GOT3 (cell line): ENCODE measurements around the gene CCDC78.

Experiments
- DNase-seq: peaks from one replicate; lab custom pipeline; 2025; ENCODE audit warnings: mixed read lengths; lab: John Stamatoyannopoulos, UW

CCDC78 gene

GRCh38 chr16:709566-710499 lies 16.4 kb downstream of the CCDC78 start:
- DNase-seq: peak; percentile 21

- no peak for DNase-seq
Measured at GRCh38 chr16:708959-709358, 17.3 kb downstream of the CCDC78 start.

DNA sequence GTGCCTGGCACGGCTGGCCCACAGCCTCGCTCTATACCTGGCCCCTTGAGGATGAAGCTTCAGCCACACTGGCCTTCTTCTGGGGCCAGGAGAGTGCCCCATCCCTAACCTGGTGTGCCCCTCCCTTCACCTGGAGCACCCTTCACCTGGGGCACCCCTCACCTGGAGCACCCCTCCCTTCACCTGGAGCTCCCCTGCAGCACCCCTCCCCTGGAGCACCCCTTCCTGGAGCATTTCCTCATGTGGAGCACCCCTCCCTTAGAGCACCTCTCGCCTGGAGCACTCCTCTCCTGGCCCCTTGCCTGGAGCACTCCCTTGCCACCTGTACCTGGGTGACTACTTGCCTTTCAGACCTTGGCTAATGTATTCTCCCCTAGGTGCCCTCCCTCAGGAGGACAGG lies 18.2 kb downstream of the CCDC78 start:
- DNase-seq: no peak

DNA sequence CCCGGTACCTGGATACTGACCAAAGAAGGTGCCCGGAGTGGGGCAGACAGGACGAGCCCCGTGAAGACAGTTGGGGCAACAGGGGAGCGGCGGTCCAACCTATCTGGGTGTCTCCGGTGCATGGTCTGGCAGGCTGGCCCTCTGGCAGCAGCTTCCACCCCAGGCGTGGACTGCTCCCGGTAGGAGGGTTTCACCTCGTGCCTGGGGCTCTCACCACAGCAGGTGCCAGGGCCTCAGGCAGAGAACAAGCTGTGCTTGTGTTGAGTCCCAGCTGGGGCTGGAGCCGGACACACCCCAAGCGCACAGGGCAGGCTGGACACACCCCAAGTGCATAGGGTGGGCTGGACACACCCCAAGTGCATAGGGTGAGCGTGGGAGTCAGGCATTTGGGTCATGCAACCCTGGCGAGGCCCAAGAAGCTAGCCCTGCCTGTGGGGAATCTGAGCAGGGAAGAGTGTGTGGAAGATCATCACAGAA lies 19.1 kb downstream of the CCDC78 start:
- DNase-seq: no peak

DNA sequence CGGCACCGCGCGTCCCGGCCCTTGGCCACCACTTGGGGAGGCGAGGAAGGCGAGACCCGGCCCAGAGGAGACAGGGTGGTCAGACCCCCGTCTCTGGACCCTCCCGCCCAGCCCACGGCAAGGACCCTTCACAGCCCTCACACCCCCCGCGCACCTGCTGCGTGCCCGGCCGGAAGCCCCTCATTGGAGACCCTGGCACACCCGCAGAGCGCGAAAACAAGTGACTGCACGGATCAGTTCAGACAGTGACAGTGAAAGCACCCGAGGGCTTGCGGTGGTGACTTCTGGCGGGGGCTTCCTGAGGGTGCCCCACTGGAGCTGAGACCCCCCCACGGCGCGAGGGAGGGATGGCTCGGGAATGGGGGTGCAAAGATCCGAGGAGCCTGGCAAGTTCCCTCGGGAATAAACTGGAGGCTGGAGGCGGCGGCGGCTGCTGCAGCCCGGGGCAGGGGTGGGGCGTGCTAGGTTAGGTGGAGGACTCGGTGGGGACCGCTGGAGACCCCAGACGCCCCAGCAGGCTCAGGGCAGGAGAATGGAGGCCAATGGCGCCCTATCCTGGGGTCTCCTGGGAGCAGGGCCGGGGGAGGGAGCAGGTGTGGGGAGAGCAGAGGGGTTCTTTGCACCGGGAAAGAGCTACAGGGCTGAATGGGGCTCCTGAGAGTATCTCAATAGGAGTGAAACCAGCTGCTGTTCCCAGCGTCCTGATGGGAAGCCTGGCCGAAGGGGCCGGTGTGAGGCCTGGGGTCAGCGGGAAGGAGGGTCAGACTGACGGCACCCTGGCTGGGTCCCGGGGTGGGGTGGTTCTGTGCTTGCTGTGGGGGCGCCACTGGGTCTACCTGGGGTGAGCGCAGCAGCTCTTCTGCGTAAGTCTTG lies 19.8 kb downstream of the CCDC78 start:
- DNase-seq: no peak

GRCh38 chr16:705431-706188 lies 20.6 kb downstream of the CCDC78 start, which contains the start of gene FBXL16:
Gene FBXL16 (minus strand): TSS chr16:705801. CDS start chr16:697405, 8,396 bp downstream.
- no peak for DNase-seq

DNA sequence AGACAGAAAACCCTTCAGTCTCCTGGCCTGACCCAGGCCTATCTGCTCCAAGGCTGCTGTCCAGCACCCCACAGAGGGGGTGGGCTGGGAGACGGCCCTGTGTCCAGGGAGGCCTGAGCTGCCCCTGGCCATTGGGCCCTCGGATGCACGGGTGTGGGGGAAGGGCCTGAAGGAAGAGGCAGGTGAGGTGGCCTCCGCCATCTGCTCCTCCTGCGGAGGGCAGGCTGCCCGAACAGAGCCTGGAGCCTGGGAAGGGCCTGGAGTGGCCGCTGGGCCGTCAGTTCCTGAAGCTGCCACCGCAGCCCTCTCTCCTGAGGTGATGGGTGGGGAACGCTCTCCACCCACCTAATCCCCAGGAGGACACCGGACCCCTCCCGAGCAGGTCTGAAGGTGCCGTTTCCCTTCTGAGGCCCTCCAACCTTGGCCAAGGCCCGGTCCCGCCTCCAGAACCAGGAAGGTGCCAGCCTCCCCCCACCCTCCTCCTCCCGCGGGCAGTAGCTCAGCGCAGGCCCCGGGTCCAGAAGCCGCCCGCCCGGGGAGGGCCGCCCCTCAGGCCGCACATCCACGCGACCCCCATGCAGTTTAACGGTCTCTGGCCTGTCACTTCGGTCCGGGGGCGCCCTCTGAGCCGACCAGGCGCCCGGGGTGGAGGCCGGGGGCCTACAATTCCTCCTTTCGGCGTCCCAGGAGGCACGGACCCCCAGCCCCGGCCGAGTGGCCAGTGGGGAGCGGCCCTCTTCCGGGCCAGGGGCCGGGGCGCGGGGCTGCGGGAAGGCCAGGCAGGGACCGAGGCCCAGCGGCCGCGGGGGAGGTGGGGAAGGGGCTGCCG lies 21.5 kb downstream of the CCDC78 start:
- no peak for DNase-seq

DNA sequence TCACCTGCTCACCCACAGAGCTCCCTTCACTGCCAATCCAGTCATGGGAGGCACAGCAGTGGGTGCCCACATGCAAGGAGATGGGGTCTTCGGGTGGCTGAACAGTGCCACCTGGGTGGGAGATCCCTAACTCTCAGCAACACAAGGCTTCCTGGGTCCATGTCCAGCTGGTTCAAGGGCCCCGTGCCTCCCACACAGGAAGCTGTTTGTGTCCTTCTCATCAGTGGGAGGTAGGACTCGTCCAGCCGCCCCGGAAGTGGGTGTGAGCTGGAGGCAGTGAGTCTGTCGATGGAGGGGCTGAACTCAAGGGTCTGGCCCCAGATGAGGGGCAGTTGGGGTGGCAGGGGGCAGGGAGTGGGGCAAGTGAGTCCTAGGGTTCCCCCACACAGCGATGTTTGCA lies 22.2 kb downstream of the CCDC78 start:
- no peak for DNase-seq

DNA sequence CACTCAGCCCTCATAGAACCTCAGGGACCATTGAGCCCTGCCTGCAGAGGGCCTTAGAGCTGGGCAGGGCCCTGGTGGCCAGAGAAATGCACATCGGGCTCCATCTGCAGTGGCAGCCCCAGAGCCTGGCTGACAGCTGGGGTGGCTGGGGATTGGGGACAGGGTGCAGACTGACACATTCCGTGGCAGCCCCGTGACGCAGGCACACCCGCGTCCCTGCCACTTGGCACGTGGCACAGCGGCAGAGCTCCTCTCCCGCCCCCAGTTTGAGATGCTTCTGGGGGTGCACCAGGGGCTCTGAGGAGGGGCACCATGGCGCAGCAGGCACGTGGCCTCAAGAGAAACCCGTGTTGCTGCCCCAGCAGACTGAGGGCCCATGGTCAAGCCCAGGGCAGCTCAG lies 22.8 kb downstream of the CCDC78 start:
- no peak for DNase-seq

DNA sequence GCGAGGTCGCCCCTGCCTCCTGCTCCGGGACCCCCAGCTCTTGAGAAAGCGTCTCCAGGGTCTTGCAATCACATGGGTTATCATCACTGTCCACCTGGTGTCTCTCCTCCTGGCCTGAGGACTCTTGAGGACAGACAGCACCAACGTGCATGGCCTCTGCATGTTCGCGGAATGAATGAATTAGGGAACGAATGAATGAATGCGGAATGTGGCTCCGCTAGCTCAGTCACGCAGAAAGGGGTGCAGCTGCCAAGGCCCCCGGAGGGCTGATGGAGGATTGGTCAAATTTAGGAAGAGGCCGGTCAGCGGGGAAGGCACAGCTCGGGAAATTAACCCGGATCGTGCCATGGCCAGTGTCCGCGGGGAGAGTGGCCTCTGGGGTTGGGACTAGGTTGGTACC lies 23.9 kb downstream of the CCDC78 start:
- DNase-seq: no peak

GRCh38 chr16:700684-701584 lies 25.3 kb downstream of the CCDC78 start:
- no peak for DNase-seq

- DNase-seq: no peak
Measured at GRCh38 chr16:698911-699671, 27.2 kb downstream of the CCDC78 start.

- DNase-seq: no peak
Measured at GRCh38 chr16:695355-696089, 30.7 kb downstream of the CCDC78 start.

- no peak for DNase-seq
Measured at GRCh38 chr16:694863-695354, 31.3 kb downstream of the CCDC78 start.

DNA sequence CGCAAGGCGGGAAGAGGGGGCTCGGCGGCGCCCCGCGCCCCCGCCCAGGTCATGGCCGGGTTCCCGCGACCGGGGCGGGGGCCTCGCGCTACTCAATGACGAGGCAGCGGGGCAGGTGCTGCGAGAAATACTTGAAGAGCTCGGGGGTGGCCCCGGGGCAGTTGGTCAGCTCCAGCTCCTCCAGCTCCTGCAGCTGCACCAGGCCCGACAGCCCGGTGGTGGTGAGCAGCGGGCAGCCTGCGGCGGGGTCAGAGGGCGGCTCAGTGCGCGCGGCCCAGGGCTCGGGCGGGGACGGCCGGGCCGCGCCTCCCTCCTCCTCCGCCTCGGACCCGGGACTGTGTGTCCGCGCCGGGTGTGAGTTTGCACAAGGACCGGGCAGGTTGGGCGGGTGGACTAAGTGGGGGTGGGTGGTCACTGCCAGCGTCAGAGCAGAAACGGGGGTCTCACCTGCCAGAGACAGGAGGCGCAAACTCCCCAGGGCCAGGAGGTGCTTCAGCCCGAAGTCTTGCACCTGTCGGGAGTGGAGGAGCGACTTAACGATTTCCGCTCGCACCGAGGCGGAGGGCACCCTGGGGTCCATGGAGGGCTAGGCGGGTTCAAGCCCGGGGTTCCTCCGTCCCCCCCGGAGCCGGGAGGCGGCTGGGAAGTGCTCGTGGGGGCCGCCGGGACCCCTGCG lies 31.9 kb downstream of the CCDC78 start:
- no peak for DNase-seq

DNA sequence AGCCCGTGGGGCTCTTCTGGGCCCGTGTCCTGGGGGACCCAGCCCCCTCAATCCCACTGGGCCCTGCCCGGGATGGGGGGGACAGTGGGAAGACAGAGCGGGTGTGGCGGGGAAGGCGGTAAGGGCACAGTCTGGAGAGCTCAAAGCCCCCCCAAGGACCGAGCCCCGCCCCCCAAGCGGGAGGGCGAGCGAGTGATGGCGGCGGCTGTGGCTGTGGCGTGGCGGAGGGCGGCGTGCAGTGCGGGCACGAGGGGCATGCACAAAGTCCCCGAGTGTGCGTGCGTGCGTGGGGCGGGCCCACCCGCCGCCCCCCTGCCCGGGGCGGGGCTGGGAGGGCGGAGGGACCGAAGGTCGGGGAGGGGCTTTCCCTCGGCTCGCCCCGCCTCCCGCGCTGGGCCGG lies 32.5 kb downstream of the CCDC78 start:
- DNase-seq: no peak

- DNase-seq: no peak
Measured at GRCh38 chr16:693364-693763, 32.9 kb downstream of the CCDC78 start.
